Natural killer cell treated with Interleukin-12 subunit alpha and Interleukin-12 subunit beta and Interleukin-15 and Interleukin-18, amount 100 ng/mL, for 72 hours (primary cell): Measurements from ENCODE around the gene PRKCH. TPM values are rescaled to one million over a fixed set of nuclear protein-coding genes. Genes with fewer than 3 reads are reported as not detected.

Source experiments
- ATAC-seq, 2 donors: fragments of 150-1000 bp; cut with Tn5 transposase in 1 of 2; sonication (Bioruptor Pico), chemical (Tn5 transposase) in 1 of 2; 2 replicates each; pipeline ENCODE4 v1.10.0; 2021
- DNase-seq: peaks from one replicate; pipeline ENCODE4 v3.0.0; 2022; ENCODE audit warnings: low spot score
- H3K27ac Mint-ChIP-seq, 2 donors: 1 replicate in 1 of 2; 2 replicates in 1 of 2; pipeline ENCODE4 v1.8.0; 2022; ENCODE audit warnings: mixed read lengths in 2 of 2, mild to moderate bottlenecking in 1 of 2, moderate library complexity in 1 of 2
- H3K27me3 Mint-ChIP-seq, 2 donors: 1 replicate in 1 of 2; 2 replicates in 1 of 2; pipeline ENCODE4 v1.8.0; 2022; ENCODE audit warnings: mixed read lengths in 2 of 2
- H3K36me3 Mint-ChIP-seq: one replicate; pipeline ENCODE4 v1.8.0; 2022; ENCODE audit warnings: mixed read lengths
- H3K4me1 Mint-ChIP-seq, 2 donors: 1 replicate in 1 of 2; 2 replicates in 1 of 2; pipeline ENCODE4 v1.8.0; 2022; ENCODE audit warnings: low read depth in 2 of 2, mixed read lengths in 2 of 2, mild to moderate bottlenecking in 1 of 2
- H3K4me3 Mint-ChIP-seq: one replicate; pipeline ENCODE4 v1.8.0; 2022; ENCODE audit warnings: mixed read lengths
- H3K9me3 Mint-ChIP-seq: 2 replicates; pipeline ENCODE4 v1.8.0; 2022; ENCODE audit warnings: mixed read lengths
- total RNA-seq, 2 donors: library from RNA; stranded (reverse); gene quantifications; one replicate each; pipeline ENCODE4 v1.2.3, GENCODE V29; 2022

The PRKCH gene
- total RNA-seq, 2 donors from 2014 or later: 182 to 216 TPM

- DNase-seq (no peak), ATAC-seq (no peak)
- peaks cover 18% of the 10 kb centered on the region for H3K36me3 Mint-ChIP-seq
- peak overlapping the region; percentile 97 to 98 for H3K27ac Mint-ChIP-seq
- no peaks in the 10 kb centered on the region for H3K27me3 Mint-ChIP-seq
- peaks cover 89 to 93% of the 10 kb centered on the region in 2 donors for H3K4me1 Mint-ChIP-seq
- peak overlapping the region; percentile 68 for H3K4me3 Mint-ChIP-seq
- no peaks in the 10 kb centered on the region for H3K9me3 Mint-ChIP-seq
Measured at GRCh38 chr14:61346221-61346620, 24.8 kb downstream of the PRKCH start.

GRCh38 chr14:61346793-61347192 lies 25.4 kb downstream of the PRKCH start:
- no peak for DNase-seq
- no peaks in the 10 kb centered on the region for H3K27me3 Mint-ChIP-seq
- no peak for ATAC-seq
- peaks cover 18% of the 10 kb centered on the region for H3K36me3 Mint-ChIP-seq
- H3K4me3 Mint-ChIP-seq: peak overlapping the region; percentile 68
- peaks cover 89 to 93% of the 10 kb centered on the region in 2 donors for H3K4me1 Mint-ChIP-seq
- H3K27ac Mint-ChIP-seq: peak overlapping the region; percentile 97 to 98
- H3K9me3 Mint-ChIP-seq: no peaks in the 10 kb centered on the region

GRCh38 chr14:61347826-61348443 lies 26.6 kb downstream of the PRKCH start:
- peak overlapping the region; percentile 97 to 98 for H3K27ac Mint-ChIP-seq
- H3K4me3 Mint-ChIP-seq: peak overlapping the region; percentile 98
- H3K9me3 Mint-ChIP-seq: no peaks in the 10 kb centered on the region
- ATAC-seq (peak; percentile 31 to 62), DNase-seq (peak; percentile 72)
- peaks cover 88 to 93% of the 10 kb centered on the region in 2 donors for H3K4me1 Mint-ChIP-seq
- H3K27me3 Mint-ChIP-seq: no peaks in the 10 kb centered on the region
- H3K36me3 Mint-ChIP-seq: peaks cover 18% of the 10 kb centered on the region

DNA sequence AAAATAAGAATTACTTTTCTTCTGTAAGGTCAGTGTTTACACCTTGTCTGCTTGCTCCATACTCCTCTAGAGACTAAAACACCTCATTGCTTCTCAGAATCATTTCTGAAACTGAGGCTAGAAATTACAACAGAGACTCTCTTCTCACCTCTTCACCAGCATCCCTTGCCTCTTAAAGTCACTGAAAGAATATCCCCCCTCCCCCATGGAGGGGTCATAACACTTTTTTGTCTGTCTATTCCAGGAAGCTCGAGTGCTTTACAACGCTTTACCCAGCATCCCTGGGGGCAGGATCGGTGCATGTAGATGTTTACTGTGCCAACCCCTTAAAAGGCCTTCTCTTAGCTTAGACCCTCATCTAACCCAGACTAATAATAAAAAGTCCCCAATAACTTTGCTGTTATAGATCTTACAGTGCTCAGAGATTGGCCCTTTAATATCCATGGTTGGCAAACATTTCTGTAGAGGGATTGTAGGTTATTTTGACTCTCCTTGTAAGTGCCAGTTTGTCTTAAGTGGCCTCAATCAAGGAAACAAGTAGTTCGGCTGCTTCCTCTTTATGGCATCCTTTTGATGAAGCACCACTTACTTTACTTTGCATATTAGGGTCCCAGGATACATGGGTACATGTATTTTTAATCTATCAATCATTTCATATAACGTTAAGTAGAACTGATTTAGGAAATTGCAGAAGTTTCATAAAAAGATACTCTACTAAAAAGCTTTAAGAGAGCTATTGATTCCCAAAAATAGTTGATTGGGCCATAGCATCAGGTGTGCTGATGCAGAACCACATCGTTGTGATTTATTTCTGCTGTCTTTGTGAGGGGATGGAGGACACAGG lies 29.3 kb downstream of the PRKCH start:
- ATAC-seq (peak; percentile 88 to 89), DNase-seq (peak; percentile 74)
- Mint-ChIP-seq H3K9me3 (no peaks in the 10 kb centered on the region), H3K4me3 (peak overlapping the region; percentile 85), H3K27ac (peak overlapping the region; percentile 97 to 98), H3K4me1 (peaks cover 80 to 88% of the 10 kb centered on the region in 2 donors), H3K27me3 (no peaks in the 10 kb centered on the region), H3K36me3 (peaks cover 18% of the 10 kb centered on the region)

DNA sequence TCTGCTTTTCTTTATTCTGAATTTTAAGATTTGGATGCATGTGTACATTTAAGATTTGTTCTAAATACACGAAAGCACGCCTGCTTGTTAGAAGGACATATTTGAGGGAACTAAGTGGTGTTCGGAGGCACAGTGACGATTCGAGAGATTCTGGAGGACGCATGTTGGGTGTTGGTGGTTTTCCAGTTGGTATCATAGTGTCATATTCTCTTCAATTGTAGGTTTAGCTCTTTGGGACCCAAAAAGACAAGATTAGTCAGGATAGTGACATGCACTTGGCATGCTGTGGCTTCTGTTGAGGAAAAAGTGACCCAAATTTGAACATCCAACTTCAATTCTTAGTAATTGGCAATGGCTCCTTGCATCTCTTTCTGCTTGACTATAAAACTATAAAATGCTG lies 30.1 kb downstream of the PRKCH start:
- DNase-seq (no peak), ATAC-seq (peak in 1 of 2 donors; percentile 60)
- peaks cover 81 to 88% of the 10 kb centered on the region in 2 donors for H3K4me1 Mint-ChIP-seq
- H3K36me3 Mint-ChIP-seq: peaks cover 18% of the 10 kb centered on the region
- H3K27me3 Mint-ChIP-seq: no peaks in the 10 kb centered on the region
- H3K4me3 Mint-ChIP-seq: peak overlapping the region; percentile 85
- peak overlapping the region; percentile 97 to 98 for H3K27ac Mint-ChIP-seq
- no peaks in the 10 kb centered on the region for H3K9me3 Mint-ChIP-seq

DNA sequence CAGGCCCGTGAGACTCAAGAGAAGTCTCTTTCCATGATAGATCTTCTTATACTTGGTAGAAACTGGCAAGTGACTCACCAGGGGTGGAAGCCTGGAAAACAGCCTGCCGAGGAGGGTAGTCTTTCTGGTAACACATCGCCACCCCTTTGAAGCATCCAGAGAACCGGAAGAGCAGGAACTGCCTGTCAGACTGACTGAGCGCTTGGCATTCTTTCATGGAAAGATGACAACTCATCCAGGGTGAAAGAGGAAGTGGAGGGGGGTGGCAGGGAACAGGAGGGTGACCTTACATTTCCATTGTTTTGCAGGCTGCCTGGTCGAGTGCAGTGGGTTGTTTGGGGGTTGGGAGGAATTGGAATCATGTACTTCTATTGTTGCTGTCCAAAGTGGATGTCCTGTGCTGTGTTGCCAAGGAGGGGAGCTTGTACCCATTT lies 34.5 kb downstream of the PRKCH start:
- ATAC-seq (no peak), DNase-seq (no peak)
- Mint-ChIP-seq H3K27ac (peak overlapping the region; percentile 69 to 79), H3K4me3 (peak overlapping the region; percentile 67), H3K9me3 (peaks cover 6% of the 10 kb centered on the region), H3K4me1 (peaks cover 78 to 89% of the 10 kb centered on the region in 2 donors), H3K27me3 (no peaks in the 10 kb centered on the region), H3K36me3 (peaks cover 15% of the 10 kb centered on the region)

DNA sequence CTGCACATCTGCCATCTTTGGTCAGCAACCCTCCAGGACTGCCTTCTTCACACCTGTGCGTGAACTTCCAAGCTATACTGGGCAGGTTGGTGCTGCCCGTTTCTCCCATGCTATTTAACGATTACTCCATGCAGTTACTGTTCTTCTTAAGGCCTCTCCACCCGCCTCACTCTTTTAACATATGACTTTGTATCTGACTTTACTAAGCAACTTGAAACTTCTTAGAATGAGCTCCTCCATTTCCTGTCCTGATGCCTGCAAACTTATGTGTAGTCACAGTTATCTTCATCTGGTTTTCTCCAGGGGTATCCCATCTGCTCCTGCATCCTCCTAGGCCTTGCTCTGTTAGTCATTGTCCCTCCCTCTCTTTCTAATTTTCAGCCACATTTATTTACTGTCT lies 35.7 kb downstream of the PRKCH start:
- no peak for DNase-seq
- H3K9me3 Mint-ChIP-seq: peaks cover 6% of the 10 kb centered on the region
- H3K4me3 Mint-ChIP-seq: peak overlapping the region; percentile 67
- peaks cover 15% of the 10 kb centered on the region for H3K36me3 Mint-ChIP-seq
- H3K27ac Mint-ChIP-seq: peak overlapping the region; percentile 69 to 79
- peak in 1 of 2 donors; percentile 56 for ATAC-seq
- H3K27me3 Mint-ChIP-seq: no peaks in the 10 kb centered on the region
- peaks cover 70 to 82% of the 10 kb centered on the region in 2 donors for H3K4me1 Mint-ChIP-seq

GRCh38 chr14:61358554-61359226 lies 37.3 kb downstream of the PRKCH start:
- H3K4me1 Mint-ChIP-seq: peaks cover 60 to 72% of the 10 kb centered on the region in 2 donors
- peak overlapping the region; percentile 69 to 79 for H3K27ac Mint-ChIP-seq
- H3K9me3 Mint-ChIP-seq: peaks cover 6% of the 10 kb centered on the region
- H3K4me3 Mint-ChIP-seq: peak overlapping the region; percentile 67
- peaks cover 15% of the 10 kb centered on the region for H3K36me3 Mint-ChIP-seq
- no peaks in the 10 kb centered on the region for H3K27me3 Mint-ChIP-seq
- ATAC-seq (peak in 1 of 2 donors; percentile 17), DNase-seq (no peak)

GRCh38 chr14:61360796-61361525 lies 39.6 kb downstream of the PRKCH start:
- peak; percentile 56 to 60 for ATAC-seq
- H3K4me3 Mint-ChIP-seq: peak overlapping the region; percentile 41
- H3K9me3 Mint-ChIP-seq: peaks cover 6% of the 10 kb centered on the region
- no peak for DNase-seq
- peaks cover 47 to 53% of the 10 kb centered on the region in 2 donors for H3K4me1 Mint-ChIP-seq
- no peaks in the 10 kb centered on the region for H3K27me3 Mint-ChIP-seq
- peaks cover 15% of the 10 kb centered on the region for H3K36me3 Mint-ChIP-seq
- H3K27ac Mint-ChIP-seq: peak overlapping the region; percentile 69 to 79

DNA sequence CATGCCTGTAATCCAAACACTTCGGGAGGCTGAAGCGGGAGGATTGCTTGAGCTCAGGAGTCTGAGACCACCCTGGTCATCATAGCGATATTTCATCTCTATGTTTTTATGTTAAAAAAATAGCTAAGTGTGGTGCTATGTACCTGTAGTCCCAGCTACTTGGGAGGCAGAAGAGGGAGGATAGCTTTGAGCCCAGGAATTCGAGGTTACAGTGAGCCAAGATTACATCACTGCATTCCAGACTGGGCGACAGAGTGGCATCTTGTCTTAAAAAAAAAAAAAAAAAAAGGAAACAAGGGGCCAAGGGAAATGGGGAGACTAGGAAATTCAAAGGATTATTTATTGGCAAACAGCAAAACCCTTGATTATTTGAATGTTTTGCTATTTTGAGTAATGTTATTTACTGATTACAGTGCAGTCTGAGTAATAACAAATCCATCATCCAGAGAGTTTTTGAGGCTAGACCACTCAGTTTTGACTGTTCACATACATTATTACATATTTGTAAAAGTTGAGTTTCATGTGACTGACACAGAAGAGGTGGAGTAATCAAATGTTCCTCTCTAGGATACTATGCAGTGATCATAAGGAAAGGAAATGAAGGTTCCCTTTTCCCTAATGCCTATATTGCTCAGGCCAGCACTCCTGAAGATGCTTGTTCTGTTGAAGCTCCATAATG lies 40.8 kb downstream of the PRKCH start:
- Mint-ChIP-seq H3K4me1 (peaks cover 43 to 48% of the 10 kb centered on the region in 2 donors), H3K36me3 (peaks cover 13% of the 10 kb centered on the region), H3K9me3 (peaks cover 3% of the 10 kb centered on the region), H3K27ac (no peak overlapping the region), H3K4me3 (no peak overlapping the region), H3K27me3 (no peaks in the 10 kb centered on the region)
- DNase-seq: no peak
- ATAC-seq: peak in 1 of 2 donors; percentile 25

DNA sequence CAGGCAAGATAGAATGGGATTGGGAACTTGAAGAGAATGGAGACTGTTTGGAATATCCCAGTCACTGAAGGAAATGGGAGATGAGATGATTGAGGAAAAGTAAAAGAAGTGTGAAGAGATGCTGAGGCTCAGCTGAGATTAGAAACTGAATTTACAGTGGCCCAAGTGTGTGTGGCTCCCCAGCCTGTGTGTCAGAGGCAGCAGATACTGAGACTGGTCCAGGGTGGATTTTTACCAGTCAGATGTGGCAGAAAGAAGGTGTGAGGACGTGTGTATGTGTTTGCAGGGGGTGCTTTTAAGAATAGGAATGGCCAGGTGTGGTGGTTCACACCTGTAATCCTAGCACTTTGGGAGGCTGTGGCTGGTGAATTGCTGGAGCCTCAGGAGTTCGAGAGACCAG lies 42.9 kb downstream of the PRKCH start:
- Mint-ChIP-seq H3K36me3 (no peaks in the 10 kb centered on the region), H3K4me1 (peaks cover 38 to 48% of the 10 kb centered on the region in 2 donors), H3K27ac (no peak overlapping the region), H3K27me3 (no peaks in the 10 kb centered on the region), H3K9me3 (no peaks in the 10 kb centered on the region), H3K4me3 (no peak overlapping the region)
- ATAC-seq (no peak), DNase-seq (no peak)

DNA sequence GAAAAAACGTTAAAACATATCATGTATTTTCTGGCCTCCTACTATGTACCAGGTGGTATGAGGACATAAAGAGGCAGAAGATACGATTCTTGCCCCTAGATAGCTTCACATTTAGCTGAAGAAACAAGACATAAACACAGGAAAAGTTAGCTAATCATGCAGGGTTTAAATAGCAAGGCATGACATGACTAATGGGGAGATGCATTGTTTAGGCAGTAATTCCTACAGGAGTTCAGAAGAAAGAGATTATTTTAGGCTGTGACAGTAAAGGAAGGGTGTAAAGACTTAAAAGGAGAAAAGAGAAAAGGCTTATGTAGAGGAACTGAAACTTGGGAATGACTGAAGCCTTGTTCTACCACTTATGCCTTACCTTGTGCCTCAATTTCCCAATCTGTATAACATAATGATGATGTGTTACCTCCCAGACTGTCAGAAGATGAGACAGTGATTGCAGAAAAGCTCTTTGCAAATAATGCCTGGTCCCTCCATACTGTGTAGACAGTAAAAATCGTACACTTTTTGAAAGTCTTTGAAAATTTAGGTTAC lies 44.4 kb downstream of the PRKCH start:
- no peak for ATAC-seq
- Mint-ChIP-seq H3K27ac (no peak overlapping the region), H3K27me3 (no peaks in the 10 kb centered on the region), H3K4me1 (peaks cover 41 to 47% of the 10 kb centered on the region in 2 donors), H3K36me3 (no peaks in the 10 kb centered on the region), H3K9me3 (no peaks in the 10 kb centered on the region), H3K4me3 (no peak overlapping the region)
- no peak for DNase-seq
